Nephron progenitor cell (in vitro differentiated cells): ENCODE data around the gene RAF1.
"Not testable (repeated sequence)": the region's sequence is repeated elsewhere in the genome, so short reads cannot be mapped to it uniquely, and the experiment has no call there.

Source experiments
- DNase-seq: peaks from one replicate; pipeline ENCODE4 v3.0.0; 2021
- H3K27ac Mint-ChIP-seq: 2 replicates; pipeline ENCODE4 v1.8.0; 2021; ENCODE audit warnings: mild to moderate bottlenecking, moderate library complexity, mixed read lengths
- H3K27me3 Mint-ChIP-seq: 2 replicates; pipeline ENCODE4 v1.8.0; 2021; ENCODE audit warnings: mild to moderate bottlenecking, low read depth, mixed read lengths; ENCODE audit not compliant: poor library complexity
- H3K36me3 Mint-ChIP-seq: 2 replicates; pipeline ENCODE4 v1.8.0; 2021; ENCODE audit warnings: low read depth, mixed read lengths
- H3K4me1 Mint-ChIP-seq: 2 replicates; pipeline ENCODE4 v1.8.0; 2021; ENCODE audit warnings: mixed read lengths
- H3K4me3 Mint-ChIP-seq: 2 replicates; pipeline ENCODE4 v1.8.0; 2021; ENCODE audit warnings: mild to moderate bottlenecking, moderate library complexity, mixed read lengths
- H3K9me3 Mint-ChIP-seq: 2 replicates; pipeline ENCODE4 v1.8.0; 2021; ENCODE audit warnings: mild to moderate bottlenecking, moderate library complexity, mixed read lengths
- CTCF ChIP-seq: fragments of 200-600 bp; sonication (generic); IDR thresholded peaks from 2 replicates; pipeline ENCODE4 v1.5.0; 2021; ENCODE audit warnings: antibody characterized with exemption

RAF1 gene

GRCh38 chr3:12553921-12554391 is 110.0 kb downstream of the RAF1 start:
- Mint-ChIP-seq H3K27ac (no peak overlapping the region), H3K27me3 (peaks cover 56% of the 10 kb centered on the region), H3K4me1 (peaks cover 26% of the 10 kb centered on the region), H3K36me3 (no peaks in the 10 kb centered on the region), H3K4me3 (peak overlapping the region; percentile 61), H3K9me3 (no peaks in the 10 kb centered on the region)
- no peak for TF ChIP-seq CTCF
- no peak for DNase-seq

DNA sequence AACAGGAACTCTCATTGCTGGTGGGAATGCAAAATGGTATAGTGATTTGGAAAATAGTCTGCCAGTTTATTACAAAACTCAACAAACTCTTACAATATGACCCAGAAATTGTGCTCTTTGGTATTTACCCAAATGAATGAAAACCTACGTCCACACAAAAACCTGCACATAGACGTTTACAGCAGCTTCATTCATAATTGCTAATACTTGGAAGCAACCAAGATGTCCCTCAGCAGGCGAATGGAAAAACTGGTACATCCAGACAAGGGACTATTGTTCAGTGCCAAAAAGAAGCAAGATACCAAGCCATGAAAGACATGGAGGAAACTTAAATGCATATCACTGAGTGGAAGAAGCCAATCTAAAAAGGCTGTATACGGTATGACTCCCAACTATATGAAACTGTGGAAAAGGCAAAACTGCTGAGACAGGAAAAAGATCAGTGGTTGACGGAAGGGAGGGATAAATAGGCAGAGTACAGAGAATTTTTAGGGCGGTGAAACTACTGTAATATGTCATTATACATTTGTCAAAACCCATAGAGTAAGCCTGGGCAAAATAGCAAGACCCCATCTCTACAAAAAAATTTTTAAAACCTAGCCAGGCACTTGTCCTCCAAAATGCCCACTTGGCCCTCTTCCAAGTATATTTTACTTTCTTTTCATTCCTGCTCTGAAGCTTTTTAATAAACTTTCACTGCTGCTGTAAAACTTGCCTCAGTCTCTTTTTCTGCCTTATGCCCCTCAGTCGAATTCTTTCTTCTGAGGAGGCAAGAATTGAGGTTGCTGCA is 113.8 kb downstream of the RAF1 start:
- Mint-ChIP-seq H3K36me3 (no peaks in the 10 kb centered on the region), H3K27me3 (peaks cover 55% of the 10 kb centered on the region), H3K4me3 (no peak overlapping the region), H3K4me1 (peaks cover 8% of the 10 kb centered on the region), H3K9me3 (no peaks in the 10 kb centered on the region), H3K27ac (no peak overlapping the region)
- TF ChIP-seq CTCF = no peak
- DNase-seq = no peak

DNA sequence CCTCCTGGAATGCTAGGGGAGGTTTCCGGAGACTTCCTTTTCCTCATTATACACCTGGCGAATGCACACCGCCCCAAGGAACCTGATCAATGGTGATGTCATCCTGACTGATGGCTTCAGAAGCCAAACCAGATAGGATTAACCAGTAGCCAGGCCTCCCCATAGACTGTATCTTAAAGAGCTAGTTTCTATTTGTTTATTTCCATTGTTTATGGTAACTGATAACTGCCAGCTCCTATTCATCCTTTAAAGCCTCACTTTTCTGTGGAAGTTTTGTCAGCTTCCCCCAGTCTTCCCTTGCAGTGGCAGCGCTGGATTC is 118.5 kb downstream of the RAF1 start, which contains the start of gene MKRN2OS:
MKRN2OS (minus strand) TSS at position 27 of the 319 bp plus-strand sequence. CDS start 35 bp downstream, outside the sequence.
- H3K27ac Mint-ChIP-seq = peak within 1 kb of the TSS; percentile 57
- H3K4me3 Mint-ChIP-seq = no peak within 1 kb of the TSS
- no peaks in the 10 kb centered on the region for H3K36me3 Mint-ChIP-seq
- peaks cover 8% of the 10 kb centered on the region for H3K4me1 Mint-ChIP-seq
- no peaks in the 10 kb centered on the region for H3K9me3 Mint-ChIP-seq
- peaks cover 17% of the 10 kb centered on the region for H3K27me3 Mint-ChIP-seq
- DNase-seq = no peak
- TF ChIP-seq CTCF = no peak

DNA sequence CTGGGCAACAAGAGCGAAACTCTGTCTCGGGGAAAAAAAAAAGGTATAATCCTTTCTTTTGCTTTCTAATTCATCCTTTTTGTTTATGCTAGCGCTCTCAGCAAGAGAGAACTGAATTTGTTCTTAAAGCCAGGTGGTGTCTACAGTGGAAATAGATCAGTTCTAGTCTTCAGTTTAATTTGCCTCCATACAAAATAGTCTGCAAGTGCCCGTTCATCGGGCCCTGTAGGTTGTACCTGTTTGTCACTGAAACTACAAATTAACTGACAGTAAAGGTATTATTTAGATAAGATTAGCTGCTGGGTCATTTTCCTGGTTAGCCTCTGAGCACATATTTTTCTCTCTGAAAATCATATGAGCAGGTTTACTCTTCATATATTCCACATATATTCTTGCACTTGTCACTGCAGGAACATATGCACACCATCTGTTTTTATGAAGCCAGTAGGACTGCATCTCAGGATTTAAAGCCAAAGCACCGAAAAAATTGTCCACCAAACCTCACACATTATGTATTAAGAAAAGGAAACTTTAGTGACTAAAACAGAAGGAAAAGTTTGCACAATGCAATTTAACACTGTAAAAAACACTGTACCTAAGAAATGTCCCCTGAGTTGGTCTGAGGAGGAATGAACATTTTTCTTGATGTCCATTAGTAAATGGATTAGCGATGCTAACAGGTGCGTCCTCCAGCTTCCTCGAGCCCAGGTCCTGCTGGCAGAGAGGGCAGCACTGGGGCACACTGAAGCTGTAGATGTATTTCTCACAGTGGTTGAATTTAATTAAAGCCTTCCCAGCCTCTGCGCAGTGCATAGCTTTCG is 119.1 kb downstream of the RAF1 start:
- no peak for DNase-seq
- Mint-ChIP-seq H3K4me1 (peaks cover 8% of the 10 kb centered on the region), H3K27ac (no peak overlapping the region), H3K4me3 (no peak overlapping the region), H3K27me3 (peaks cover 12% of the 10 kb centered on the region), H3K36me3 (peaks cover 4% of the 10 kb centered on the region), H3K9me3 (no peaks in the 10 kb centered on the region)
- TF ChIP-seq CTCF = no peak

DNA sequence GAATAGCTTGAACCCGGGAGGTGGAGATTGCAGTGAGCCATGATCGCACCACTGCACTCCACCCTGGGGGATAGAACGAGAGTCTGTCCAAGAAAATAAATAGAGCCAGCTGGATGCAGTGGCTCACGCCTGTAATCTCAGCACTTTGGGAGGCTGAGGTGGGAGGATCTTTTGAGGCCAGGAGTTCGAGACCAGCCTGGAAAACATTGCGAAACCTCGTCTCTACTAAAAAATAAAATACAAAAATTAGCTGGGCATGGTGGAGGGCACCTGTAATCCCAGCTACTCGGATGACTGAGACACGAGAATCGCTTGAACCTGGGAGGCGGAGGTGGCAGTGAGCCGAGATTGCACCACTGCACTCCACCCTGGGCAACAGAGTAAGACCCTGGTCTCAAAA is 120.4 kb downstream of the RAF1 start:
- DNase-seq, H3K27ac Mint-ChIP-seq, H3K4me3 Mint-ChIP-seq, H3K9me3 Mint-ChIP-seq, H3K4me1 Mint-ChIP-seq, H3K27me3 Mint-ChIP-seq: not testable (repeated sequence)
- peaks cover 15% of the 10 kb centered on the region for H3K36me3 Mint-ChIP-seq

DNA sequence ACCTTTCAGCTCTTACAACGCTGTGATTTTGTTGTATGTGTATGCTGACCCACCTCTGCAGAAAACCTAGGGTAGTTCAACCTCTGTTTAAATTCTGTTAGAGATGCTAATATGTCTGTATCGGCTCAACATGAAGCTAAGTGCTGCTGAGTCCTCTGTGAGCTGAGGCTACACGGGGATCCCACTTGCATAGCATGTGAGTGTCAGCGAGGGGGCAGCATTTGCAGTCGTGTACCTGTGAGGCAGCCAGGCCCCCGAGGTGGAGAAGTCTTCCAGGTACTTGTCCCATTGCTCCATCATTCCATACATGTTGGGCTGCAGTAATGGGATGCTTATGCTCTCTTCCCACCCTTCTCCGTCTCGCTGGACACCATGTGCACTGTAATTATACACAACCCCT is 122.3 kb downstream of the RAF1 start:
- Mint-ChIP-seq H3K9me3 (no peaks in the 10 kb centered on the region), H3K36me3 (peaks cover 16% of the 10 kb centered on the region), H3K27me3 (peaks cover 4% of the 10 kb centered on the region), H3K4me1 (peaks cover 8% of the 10 kb centered on the region), H3K27ac (no peak overlapping the region), H3K4me3 (no peak overlapping the region)
- peak; percentile 19 for TF ChIP-seq CTCF
- DNase-seq = peak; percentile 13
